ENCODE results near the gene ATP2B1. TPM values are rescaled to one million over a fixed set of nuclear protein-coding genes. Genes with fewer than 3 reads are reported as not detected.

The ATP2B1 gene
- total RNA-seq, 1 donor from 2014 or later: 10.7 TPM

GRCh38 chr12:89539426-89540223 lies 169.0 kb downstream of the ATP2B1 start:
- TF ChIP-seq CTCF (IDR thresholded peaks at IDR 0.05; ENCODE audit: borderline replicate concordance): no peak

GRCh38 chr12:89538897-89539296 lies 169.7 kb downstream of the ATP2B1 start:
- H3K4me1 ChIP-seq: peaks cover 11% of the 10 kb centered on the region
- DNase-seq: no peak
- no peak for TF ChIP-seq CTCF (IDR thresholded peaks at IDR 0.05; ENCODE audit: borderline replicate concordance)
- no peak overlapping the region for H3K4me3 ChIP-seq
- no peaks in the 10 kb centered on the region for H3K9me3 ChIP-seq (replicated peaks)
- H3K36me3 ChIP-seq: no peaks in the 10 kb centered on the region
- intact Hi-C loops (cut with micrococcal nuclease): no loop called here
- no peak overlapping the region for H3K27ac ChIP-seq (replicated peaks)
- H3K27me3 ChIP-seq (ENCODE audit: low read depth): no peaks in the 10 kb centered on the region

More at GRCh38 chr12:89539426-89540223, 169.0 kb downstream of the ATP2B1 start:
- no peak overlapping the region for H3K27ac ChIP-seq (replicated peaks)
- no peaks in the 10 kb centered on the region for H3K36me3 ChIP-seq
- intact Hi-C loops (cut with micrococcal nuclease): loop anchor here (10.0 kb wide), 1 partner anchor 565 kb away; no protein-coding TSS in a partner anchor
- H3K9me3 ChIP-seq (replicated peaks): no peaks in the 10 kb centered on the region
- no peaks in the 10 kb centered on the region for H3K27me3 ChIP-seq (ENCODE audit: low read depth)
- DNase-seq: no peak
- H3K4me1 ChIP-seq: peaks cover 19% of the 10 kb centered on the region
- no peak overlapping the region for H3K4me3 ChIP-seq

Other genes with a start within 250 kb of the ATP2B1 start
- 2.1 TPM for gene GALNT4, start 184.0 kb downstream of the ATP2B1 start, total RNA-seq
- 8.6 TPM for gene POC1B, start 182.8 kb downstream of the ATP2B1 start, total RNA-seq

Data from left ventricle myocardium inferior (tissue), 1 donor.